ENCODE measurements around the gene ZNF282.

GRCh38 chr7:149210551-149210950 lies 15.2 kb downstream of the ZNF282 start:
- TF ChIP-seq CTCF (conservative IDR thresholded peaks at IDR 0.05; ENCODE audit: low read depth, low read length) (no peak), EZH2 (IDR thresholded peaks at IDR 0.05; ENCODE audit: borderline replicate concordance, low read depth, low read length, poor library complexity, severe bottlenecking) (no peak)

All from A673 (cell line).